NOMO-1 (cell line): ENCODE data around the gene ROR2.

Experiments used
- DNase-seq, 2 experiments: peaks; one replicate each; lab custom pipeline; 2025; ENCODE audit not compliant: unreplicated experiment in 2 of 2; lab: John Stamatoyannopoulos, UW

Gene ROR2

DNA sequence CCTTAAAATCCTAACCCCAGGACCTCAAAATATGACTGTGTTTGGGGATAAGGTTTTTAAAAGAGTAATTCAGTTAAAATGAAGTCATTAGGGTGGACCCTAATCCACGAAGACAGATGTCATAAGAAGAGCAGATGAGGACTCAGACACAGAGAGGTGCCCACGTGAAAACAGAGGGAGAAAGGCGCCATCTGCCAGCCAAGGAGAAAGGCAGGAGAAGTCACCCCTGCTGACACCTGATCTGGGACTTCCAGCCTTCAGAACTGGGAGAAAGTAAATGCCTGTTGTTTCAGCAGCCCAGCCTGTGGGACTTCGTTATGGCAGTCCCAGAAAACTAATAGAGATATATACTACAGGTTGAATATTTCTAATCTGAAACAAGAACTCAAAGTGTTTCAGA, 67.4 kb downstream of the ROR2 start:
- DNase-seq, result no peak

DNA sequence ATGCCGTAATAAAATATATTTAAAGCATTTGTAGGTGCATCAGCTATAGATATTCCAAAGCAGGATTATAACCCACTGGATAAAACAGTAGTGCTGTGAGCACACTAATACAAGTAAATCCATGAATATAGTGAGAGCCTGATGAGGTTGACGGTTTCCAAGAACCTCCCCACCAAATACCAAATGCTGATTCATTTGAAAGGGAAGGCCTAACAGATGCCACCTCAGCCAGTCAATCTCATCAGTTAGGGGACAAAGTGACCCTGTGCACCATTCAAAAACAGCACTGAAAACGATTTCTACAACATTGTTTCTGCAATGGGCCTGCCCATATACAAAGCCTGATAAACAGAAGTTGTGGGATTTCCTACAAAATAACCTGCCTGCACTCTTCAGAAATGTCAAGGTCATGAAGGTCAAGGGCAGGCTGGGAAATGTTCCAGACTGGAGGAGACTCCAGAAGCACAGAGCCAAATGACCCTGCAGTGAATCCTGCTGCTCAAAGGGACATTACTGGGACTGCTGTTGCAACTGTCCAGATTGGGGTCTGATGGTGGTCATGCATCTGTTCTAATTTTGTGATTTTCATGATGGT, 69.6 kb downstream of the ROR2 start:
- DNase-seq, result no peak

GRCh38 chr9:91879231-91879630, 70.8 kb downstream of the ROR2 start:
- DNase-seq, result no peak

GRCh38 chr9:91873637-91874051, 76.4 kb downstream of the ROR2 start:
- DNase-seq, result no peak

- DNase-seq, result no peak
These were observed 81.2 kb downstream of the ROR2 start for GRCh38 chr9:91868732-91869391.

GRCh38 chr9:91867740-91868139, 82.3 kb downstream of the ROR2 start:
- no peak for DNase-seq

- no peak for DNase-seq
These were observed 85.0 kb downstream of the ROR2 start for GRCh38 chr9:91865041-91865440.

DNA sequence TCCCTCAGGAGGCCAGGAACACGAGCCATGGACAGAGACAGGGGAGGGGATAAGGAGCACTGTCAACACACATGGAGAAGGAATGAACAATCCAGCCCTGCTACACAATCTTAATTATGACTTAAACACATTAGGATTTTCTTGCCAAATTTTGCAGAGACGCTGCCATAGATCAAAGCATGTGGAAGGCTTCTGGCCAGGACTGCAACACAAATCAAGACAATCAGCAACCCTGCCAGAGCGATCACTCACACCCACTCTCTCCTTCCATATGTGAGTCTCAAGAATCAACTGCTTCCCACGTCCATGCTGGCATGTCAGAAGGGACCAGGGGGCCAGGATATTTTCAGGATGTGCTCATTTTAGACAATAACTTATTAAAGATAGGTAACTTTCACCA, 85.6 kb downstream of the ROR2 start:
- DNase-seq, result no peak

DNA sequence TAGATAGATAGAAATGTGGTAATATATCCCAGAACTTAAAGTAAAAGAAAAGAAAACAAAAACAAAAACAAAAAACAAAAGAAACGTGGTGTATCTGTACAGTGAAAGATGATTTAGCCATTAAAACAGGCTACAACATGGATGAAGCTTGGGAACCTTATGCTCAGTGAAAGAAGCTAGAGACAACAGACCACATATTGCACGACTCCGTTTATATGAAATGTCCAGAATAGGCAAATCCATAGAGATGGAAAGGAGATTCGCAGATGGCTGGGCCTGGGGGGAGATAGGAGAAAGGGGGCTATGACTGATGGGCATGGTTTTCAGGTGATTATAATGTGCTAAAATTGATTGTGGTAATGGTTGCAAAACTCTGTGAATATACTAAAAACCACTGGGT, 86.6 kb downstream of the ROR2 start:
- no peak for DNase-seq

- no peak for DNase-seq
These were observed 91.6 kb downstream of the ROR2 start for GRCh38 chr9:91858213-91859030.

- no peak for DNase-seq
These were observed 92.5 kb downstream of the ROR2 start for GRCh38 chr9:91857291-91858212.

GRCh38 chr9:91856419-91856818, 93.6 kb downstream of the ROR2 start:
- DNase-seq, result no peak

- no peak for DNase-seq
These were observed 94.8 kb downstream of the ROR2 start for GRCh38 chr9:91855196-91855595.

DNA sequence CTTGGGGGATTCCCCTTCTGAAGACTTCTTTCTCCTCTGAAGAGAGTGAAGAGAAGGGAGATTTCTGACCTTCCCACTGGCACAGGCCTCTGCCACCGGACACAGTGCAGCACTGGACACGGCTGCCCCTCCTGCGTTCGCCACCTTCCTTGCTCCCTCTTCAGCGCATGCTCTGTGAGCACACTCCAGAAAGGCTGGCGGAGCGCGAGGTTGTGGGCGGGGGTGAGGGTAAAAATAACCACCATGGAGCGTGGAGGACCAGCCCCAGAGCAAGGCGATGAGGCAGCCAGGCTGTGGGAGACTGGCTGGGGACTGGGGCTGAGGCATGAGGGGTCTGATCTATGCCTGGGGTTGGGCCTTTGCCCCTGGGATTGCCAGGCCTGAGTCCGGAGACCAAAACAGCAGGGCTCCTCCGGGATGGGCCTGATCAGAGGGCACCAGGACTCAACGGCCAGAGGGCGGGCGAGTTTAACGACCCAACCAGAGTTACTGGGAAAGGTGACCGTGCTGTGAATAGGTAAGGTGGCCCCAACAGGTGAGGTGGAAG, 97.2 kb downstream of the ROR2 start:
- DNase-seq, result no peak

- DNase-seq, result no peak
These were observed 100.3 kb downstream of the ROR2 start for GRCh38 chr9:91849694-91850093.

GRCh38 chr9:91848146-91848545, 101.9 kb downstream of the ROR2 start:
- DNase-seq, result no peak

GRCh38 chr9:91847581-91848091, 102.4 kb downstream of the ROR2 start:
- DNase-seq, result no peak

DNA sequence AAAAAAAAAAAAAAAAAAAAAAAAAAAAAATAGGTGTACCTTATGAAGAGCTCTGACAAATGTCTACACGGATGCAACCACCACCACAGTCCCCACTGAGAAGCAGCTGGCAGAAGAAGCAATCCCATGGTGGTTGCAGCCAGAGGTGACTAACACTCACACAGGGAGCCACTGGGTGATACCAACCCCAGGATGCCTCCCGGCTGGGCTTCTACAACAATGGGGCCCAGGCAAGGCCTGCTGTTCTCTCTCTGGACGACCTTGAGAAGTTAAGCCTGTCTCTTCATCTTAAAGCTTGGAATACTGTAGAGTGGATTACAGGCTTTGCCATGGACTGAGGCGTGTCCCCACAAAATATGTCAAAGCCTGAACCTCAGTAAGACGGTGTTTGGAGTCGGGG, 104.1 kb downstream of the ROR2 start:
- DNase-seq, result no peak

DNA sequence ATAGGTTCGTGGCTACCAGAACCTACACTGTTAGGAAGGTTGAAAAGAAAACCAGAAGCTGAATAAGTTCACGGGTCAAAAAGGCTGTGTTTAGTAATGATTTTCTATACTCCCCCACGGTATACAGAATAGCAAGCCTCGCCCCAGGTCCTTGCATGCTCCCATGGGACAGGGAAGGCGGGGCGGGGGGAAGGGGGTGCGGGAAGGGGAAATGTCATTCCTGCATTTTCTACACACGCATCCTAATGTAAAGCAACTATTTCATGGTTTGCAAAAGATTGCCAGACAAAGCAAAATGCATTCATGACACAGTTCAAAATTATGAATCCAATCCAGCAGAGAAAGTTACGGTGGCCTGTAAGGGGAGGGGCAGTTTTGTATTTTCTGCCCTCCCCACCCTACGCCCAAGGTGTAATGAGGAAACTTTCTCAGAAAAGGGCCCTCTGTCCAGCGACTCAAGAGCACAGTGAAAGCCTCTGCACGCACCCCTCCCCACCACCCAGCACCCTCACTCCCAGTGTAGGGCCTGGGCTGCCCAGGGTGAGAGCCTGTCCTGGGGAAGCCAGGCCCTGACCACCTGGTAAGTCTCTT, 105.2 kb downstream of the ROR2 start:
- DNase-seq, result peak in 1 of 2 experiments; percentile 11

DNA sequence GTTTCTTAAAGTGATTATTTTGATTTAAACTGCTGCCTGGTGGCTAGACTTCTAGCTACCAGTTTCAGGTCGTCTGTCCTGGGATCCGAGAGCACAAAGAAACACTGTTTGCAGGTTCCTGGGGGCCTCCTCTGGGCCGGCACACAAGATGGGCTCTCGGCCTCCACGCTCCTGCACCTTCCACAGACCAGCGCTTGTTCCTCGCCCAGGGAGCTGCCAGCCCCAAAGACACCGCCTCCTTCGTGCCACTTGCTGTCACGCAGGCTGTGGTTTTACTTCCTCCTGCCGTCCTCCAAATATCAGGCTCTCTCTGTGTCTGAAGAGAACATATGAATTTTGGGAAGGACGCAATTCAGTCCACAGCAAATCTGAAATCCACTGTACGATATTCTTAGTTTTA, 105.8 kb downstream of the ROR2 start:
- DNase-seq, result peak; percentile 59 to 65
